Stimulated activated CD8-positive, alpha-beta memory T cell treated with anti-CD3 and anti-CD28 coated beads, Interleukin-12 subunit alpha, Interleukin-12 subunit beta, amount 100 ng/mL, for 1 hour (primary cell): ENCODE measurements around the gene AFTPH.

Source experiments
- DNase-seq: peaks from one replicate; pipeline ENCODE4 v3.0.0-alpha.2; 2020; ENCODE audit warnings: low read depth

The AFTPH gene

GRCh38 chr2:64612575-64613195 lies 88.6 kb downstream of the AFTPH start:
- no peak for DNase-seq

DNA sequence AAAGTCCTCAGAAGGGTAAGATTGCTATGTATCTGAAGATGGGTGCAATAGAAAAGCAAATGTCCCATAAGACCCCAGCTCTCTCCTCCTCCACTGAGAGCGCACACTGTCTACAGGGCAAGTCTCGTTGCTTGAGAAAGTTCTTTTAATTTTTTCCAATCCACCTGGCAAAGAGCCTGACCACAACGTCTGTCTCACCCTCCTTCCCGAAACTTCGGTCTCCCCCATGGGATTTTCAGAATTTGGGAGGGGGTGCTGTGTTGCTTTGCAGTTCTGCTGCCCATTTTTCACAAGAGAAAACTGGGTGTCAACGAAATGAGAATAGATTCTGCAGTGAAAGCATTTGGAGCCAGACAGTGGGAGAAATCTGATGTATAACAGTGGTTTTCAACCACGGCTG lies 89.1 kb downstream of the AFTPH start:
- no peak for DNase-seq

DNA sequence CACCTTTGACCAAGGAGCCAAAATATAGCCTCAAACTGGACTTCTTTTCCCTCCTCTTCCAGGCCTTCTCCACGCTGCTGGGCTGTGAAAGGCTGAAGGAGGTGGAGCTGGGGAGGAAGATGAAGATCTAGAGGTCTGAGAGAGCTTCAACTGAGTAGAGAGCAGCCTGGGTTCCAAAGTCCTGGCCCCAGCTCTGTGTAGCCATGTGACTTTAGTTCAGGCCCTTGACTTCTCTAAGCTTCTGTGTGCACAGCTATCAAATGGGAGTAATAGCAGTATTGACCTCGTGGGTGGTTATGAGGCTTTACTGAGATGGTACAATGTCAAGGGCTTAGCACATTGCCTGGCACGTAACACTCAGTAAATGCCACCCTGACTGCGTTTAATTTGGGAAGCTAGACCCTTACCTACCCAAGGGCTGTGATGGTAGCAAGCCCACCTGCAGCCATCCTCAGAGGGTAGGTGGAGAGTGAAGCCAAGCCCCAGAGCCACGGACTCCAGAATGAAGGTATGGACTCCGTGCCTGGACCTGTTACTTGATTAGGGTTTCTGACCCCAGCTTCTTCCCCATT lies 91.2 kb downstream of the AFTPH start:
- no peak for DNase-seq

DNA sequence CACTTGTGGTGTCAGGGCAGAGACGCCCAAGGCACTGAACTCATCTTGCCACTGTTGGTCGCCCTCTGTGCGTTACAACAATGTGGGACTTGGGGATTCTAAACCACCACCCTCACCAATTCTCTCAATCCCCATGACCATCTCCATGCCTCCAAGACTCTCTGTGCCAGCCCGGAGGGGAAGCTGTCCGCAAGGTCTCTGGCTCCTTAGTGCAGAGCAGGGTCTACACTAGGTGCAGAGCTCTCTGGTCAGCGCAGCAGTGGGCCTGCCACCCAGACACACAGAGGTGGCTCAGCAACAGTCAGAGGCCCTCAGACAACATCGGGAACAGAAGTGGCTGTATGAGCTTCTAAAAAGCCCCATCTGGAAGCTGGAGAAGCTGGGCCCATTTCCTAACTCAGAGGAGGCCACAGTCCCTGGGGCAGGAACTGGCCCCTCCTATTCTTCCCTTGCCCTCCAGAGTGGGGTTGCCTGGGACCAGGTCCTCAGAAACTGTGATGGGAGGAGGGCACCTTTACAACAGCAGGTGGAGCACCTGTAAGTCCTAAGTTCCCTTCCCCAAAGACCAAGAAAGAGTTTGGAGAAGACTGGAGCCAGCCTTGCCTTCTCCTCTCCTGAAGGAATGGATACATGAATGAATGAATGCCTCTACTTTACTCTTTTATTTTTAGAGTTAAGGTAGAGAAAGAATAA lies 91.9 kb downstream of the AFTPH start:
- no peak for DNase-seq

DNA sequence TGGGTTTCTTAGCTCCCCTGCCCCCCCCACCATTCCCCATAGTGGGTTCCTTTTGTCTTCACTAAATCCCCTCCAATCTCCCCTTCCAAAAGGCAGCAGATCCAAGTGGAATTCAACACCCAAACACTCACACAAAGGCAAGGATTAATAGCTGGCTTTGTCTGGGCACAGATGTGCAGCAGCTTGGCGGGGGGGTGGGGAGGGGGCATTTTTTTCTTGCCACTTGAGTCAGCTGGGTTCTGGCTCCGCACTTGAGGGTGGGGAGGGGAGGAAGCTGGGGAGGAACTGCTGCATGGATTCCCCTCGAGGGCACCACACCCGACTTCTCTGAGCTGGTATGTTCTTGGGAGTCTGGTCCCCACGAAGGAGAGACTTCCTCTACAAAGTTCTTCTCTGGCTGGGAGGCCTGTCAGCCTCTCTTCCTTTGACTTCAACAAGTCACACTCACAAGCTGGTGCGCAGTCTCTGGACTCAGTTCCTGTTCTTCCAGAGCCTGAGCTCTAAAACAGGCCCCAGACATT lies 93.6 kb downstream of the AFTPH start:
- DNase-seq: no peak

- DNase-seq: no peak
Measured at GRCh38 chr2:64620661-64621060, 96.5 kb downstream of the AFTPH start.

- no peak for DNase-seq
Measured at GRCh38 chr2:64622443-64623241, 98.5 kb downstream of the AFTPH start.

GRCh38 chr2:64623242-64623850 lies 99.2 kb downstream of the AFTPH start:
- no peak for DNase-seq

- no peak for DNase-seq
Measured at GRCh38 chr2:64624108-64624610, 100.0 kb downstream of the AFTPH start.

DNA sequence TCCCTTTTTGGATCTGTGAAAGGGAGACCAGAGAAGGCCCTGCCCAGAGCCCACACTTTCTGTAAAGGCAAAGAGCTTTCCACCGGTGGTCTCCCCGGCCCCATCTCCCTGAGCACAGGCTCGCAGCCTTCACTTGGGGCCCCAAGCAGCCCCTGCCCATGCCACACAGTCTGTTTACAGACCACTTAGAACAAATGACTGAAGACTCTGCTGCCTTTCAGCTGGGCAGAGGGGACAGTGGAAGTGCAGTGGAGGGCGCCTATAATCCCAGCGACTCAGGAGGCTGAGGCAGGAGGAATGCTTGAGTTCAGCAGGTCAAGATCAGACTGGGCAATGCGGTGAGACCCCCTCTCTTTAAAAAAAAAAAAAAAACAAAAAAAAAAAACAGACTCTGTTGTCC lies 100.7 kb downstream of the AFTPH start:
- DNase-seq: no peak

- no peak for DNase-seq
Measured at GRCh38 chr2:64625299-64626145, 101.4 kb downstream of the AFTPH start.

DNA sequence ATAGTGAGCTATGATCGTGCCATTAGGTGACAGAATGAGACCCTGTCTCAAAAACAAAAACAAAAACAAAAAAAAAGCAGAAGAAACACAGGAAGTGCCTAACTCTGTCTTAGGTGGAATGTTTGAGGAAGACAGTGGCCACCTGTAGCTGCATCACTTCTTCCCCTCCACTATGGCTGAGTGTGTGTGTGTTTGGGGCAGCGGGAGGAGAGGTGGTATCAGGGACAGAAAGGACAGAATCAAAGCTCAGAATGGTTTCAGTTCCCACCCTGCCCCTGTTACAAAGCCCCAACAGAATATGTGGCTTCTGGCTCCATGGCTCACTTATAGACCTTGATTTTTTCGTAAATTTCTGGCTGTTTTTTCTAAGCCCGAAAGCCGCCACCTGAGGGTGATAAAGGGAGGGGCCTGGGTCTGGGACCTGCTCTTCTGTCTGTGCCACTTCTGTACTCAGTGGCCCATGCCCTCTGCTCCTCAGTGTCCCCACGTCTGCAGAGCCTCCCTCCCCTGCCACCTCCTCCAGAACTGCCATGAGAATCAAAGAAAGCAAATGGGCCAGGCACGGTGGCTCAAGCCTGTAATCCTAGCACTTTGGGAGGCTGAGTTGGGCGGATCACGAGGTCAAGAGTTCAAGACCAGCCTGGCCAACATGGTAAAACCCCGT lies 102.2 kb downstream of the AFTPH start:
- no peak for DNase-seq

DNA sequence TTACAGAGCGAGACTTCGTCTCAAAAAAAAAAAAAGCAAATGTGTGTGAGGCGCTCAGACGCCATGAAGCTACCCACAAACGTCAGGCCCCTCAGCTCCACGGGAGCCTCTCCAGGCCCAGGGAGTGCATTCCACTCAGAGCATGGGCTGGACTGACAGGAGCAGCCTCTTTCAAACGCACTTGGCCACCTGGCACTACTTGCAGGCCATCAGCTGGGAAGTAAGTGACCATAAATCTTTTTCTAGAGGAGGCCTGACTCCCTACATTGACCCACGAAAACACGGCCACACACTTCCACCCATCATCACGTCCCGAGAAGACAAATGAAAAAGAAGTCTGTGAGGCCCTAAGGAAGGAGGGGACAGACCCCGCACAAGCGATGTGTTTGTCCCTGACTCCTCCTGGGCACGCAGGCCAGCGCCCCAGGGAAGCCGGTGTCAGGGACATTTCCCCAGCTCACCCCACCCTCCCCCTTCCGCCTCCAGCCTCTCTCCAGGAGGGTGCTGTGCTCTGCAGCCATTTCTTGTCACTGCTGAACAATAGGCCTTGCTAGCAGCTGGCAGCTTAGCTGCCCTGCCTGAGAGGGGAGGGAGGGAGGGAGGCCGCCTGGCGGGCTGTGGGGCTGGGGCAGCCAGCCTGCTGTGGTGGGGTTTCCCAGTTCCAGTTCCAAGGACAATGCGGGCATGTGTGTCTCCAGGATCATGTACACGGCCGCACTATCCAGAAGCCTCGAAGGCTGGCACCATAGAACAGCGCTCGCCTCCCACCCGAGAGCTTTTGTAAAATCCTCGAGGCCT lies 103.0 kb downstream of the AFTPH start:
- DNase-seq: no peak

DNA sequence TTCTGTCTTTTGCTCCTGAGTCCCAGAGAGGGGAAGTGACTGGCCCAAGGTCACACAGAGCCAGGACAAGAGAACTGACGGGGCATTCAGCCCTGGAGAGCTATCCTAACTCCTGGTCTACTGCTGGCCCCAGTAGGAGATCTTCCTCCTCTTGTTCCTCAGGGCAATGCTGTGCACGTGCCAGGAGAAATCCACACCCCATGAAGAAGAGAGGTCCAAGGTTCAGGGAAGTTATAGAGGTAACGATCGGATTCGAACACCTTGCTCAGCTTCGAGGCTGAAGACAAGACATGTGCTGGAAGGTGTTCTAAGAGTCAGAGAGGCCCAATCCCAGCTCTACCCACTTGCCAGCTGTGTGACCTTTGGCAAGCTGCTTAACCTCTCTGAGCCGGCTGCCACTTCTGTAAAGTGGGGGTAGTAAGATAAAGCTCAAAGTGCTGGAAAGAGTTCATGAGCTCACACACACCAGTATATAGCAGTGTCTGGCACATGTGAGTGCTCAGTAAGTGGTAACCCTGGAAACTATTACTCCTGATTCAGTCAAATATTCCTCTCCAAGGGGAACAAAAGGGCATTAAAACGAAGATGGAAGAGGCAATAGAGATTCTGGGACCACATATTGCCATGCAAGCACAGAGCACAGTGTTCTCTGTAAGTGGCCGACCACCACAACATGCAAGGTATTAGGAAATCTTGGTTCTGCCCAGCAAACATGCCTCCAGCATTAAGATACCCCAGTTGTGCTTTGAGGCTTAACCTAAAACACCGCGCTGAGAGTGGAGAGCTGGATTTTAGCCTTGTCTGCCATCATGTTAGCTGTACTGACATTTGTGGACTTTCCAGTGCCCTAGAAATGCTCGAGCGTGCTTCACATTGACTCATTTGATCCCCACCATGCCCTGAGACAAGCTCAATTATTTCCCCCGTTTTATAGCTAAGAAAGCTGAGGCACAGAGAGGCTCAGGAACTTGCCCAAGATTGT lies 104.0 kb downstream of the AFTPH start:
- DNase-seq: no peak

DNA sequence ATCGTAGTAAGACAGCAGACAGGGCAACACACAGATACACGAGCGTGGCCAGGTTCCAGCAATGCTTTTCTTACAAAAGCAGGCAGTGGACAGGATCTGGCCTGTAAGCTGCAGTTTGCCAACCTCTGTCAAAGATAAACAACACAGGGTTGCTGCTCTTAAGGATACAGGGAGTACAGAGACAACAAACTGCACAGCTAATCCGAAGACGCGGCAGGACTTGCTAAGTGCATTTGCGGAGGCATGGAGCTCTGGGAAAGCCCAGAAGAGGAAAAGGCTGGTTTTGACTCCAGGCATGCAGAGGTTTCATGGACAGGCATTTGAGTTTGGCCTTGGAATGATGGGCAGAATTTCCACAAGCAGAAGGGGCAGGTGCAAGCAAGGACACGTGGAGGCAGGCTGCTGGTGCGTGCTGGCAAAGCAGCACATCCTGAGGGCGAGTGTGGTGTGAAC lies 105.2 kb downstream of the AFTPH start:
- no peak for DNase-seq

- DNase-seq: no peak
Measured at GRCh38 chr2:64629875-64630274, 105.7 kb downstream of the AFTPH start.

- no peak for DNase-seq
Measured at GRCh38 chr2:64630752-64631151, 106.6 kb downstream of the AFTPH start.

GRCh38 chr2:64631771-64632170 lies 107.6 kb downstream of the AFTPH start:
- DNase-seq: no peak
